HG02763 (cell line): ENCODE measurements around the gene DEFB124.
"Not testable (repeated sequence)": the region's sequence is repeated elsewhere in the genome, so short reads cannot be mapped to it uniquely, and the experiment has no call there.

Source experiments
- ATAC-seq: cut with Tn5 transposase; IDR thresholded peaks from one replicate; pipeline ENCODE4 v1.9.1; 2021; ENCODE audit warnings: mild to moderate bottlenecking, moderate library complexity; ENCODE audit not compliant: unreplicated experiment

DEFB124 gene

GRCh38 chr20:31426891-31427551 is 47.9 kb downstream of the DEFB124 start:
- ATAC-seq: not testable (repeated sequence)

DNA sequence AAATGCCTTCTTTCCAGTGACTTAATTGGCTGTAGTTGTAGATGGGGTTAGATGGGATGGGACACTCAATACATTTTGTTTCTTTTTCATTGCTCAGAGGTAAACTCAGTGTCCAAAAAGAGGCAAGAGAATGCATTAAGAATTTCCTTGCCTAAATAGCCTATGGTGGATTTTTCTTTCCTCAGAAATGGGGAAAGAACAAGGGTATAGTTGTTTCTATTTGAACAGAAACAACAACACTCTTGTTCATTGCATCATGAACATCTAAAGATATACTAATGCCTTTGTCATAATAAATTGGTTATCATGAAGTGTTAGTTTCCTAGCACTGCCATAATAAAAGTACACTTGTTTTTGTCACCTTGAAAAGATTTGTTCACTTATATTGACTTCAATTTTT is 49.1 kb downstream of the DEFB124 start:
- no peak for ATAC-seq

- ATAC-seq: no peak
Observed at GRCh38 chr20:31418307-31418706, 56.6 kb downstream of the DEFB124 start.

DNA sequence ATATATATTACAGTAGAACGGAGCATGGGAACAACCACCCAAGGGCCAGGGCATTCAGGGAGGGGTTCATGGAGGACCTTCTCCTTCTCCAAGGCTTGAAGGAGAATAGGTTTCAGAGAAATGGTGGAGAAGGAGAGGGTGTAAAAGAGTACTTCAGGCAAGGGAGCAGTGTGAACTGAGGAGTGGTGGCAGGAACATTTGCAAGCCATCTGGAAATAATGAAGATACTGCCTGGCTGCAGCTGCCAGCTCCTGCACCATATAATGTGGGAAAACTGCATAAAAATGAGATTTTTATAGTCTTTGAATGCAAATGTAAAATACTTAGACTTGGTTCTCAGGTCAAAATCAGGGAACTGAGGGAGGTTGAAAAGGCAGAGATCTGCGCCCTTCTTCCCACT is 59.3 kb downstream of the DEFB124 start:
- ATAC-seq: no peak
